DMS 273 (cell line): ENCODE data around the gene CCDC74B.
"Not testable (repeated sequence)": the region's sequence is repeated elsewhere in the genome, so short reads cannot be mapped to it uniquely, and the experiment has no call there.

Experiments used
- DNase-seq: peaks from one replicate; lab custom pipeline; 2025; ENCODE audit not compliant: unreplicated experiment; lab: John Stamatoyannopoulos, UW

CCDC74B gene

GRCh38 chr2:130145006-130145414 is at the start of gene CCDC74B:
CCDC74B (minus strand) TSS chr2:130145112; CDS start chr2:130144996, 116 bp downstream.
- DNase-seq: peak; percentile 83

GRCh38 chr2:130193824-130194223 is 48.9 kb upstream of the CCDC74B start:
- DNase-seq: not testable (repeated sequence)

GRCh38 chr2:130192451-130192850 is 47.5 kb upstream of the CCDC74B start:
- not testable (repeated sequence) for DNase-seq

- DNase-seq: not testable (repeated sequence)
Measured at GRCh38 chr2:130191319-130191718, 46.4 kb upstream of the CCDC74B start.

- no peak for DNase-seq
Measured at GRCh38 chr2:130190237-130190636, 45.3 kb upstream of the CCDC74B start.

- DNase-seq: not testable (repeated sequence)
Measured at GRCh38 chr2:130188958-130189357, 44.0 kb upstream of the CCDC74B start.

- not testable (repeated sequence) for DNase-seq
Measured at GRCh38 chr2:130187859-130188792, 43.2 kb upstream of the CCDC74B start.

- DNase-seq: no peak
Measured at GRCh38 chr2:130187268-130187667, 42.4 kb upstream of the CCDC74B start.

- no peak for DNase-seq
Measured at GRCh38 chr2:130186391-130186790, 41.5 kb upstream of the CCDC74B start.

- peak; percentile 21 for DNase-seq
Measured at GRCh38 chr2:130185896-130186295, 41.0 kb upstream of the CCDC74B start.

GRCh38 chr2:130185436-130185835 is 40.5 kb upstream of the CCDC74B start:
- no peak for DNase-seq

- peak; percentile 47 for DNase-seq
Measured at GRCh38 chr2:130183512-130184373, 38.8 kb upstream of the CCDC74B start.

GRCh38 chr2:130182826-130183511 is 38.1 kb upstream of the CCDC74B start:
- DNase-seq: peak; percentile 47

- peak; percentile 96 for DNase-seq
Measured at GRCh38 chr2:130181880-130182682, 37.2 kb upstream of the CCDC74B start, which contains the start of gene MZT2B. MZT2B (plus strand) TSS chr2:130182262; CDS start chr2:130182283, 21 bp downstream.

- peak; percentile 98 for DNase-seq
Measured at GRCh38 chr2:130181325-130181879, 36.5 kb upstream of the CCDC74B start, which contains the start of gene SMPD4. SMPD4 (minus strand) TSS chr2:130181602; CDS start chr2:130176592, 5,010 bp downstream.

- DNase-seq: peak; percentile 35
Measured at GRCh38 chr2:130180404-130181324, 35.8 kb upstream of the CCDC74B start.

- not testable (repeated sequence) for DNase-seq
Measured at GRCh38 chr2:130174866-130175265, 30.0 kb upstream of the CCDC74B start.

- no peak for DNase-seq
Measured at GRCh38 chr2:130169896-130170295, 25.0 kb upstream of the CCDC74B start.
